GM15510 (cell line): Measurements from ENCODE around the gene AJUBA.

ENCODE experiments used
- POLR2A ChIP-seq: IDR thresholded peaks from 3 replicates; pipeline ENCODE4 v1.6.1; 2011; ENCODE audit warnings: borderline replicate concordance; ENCODE audit not compliant: insufficient read length; ENCODE audit errors: extremely low read depth

The AJUBA gene

DNA sequence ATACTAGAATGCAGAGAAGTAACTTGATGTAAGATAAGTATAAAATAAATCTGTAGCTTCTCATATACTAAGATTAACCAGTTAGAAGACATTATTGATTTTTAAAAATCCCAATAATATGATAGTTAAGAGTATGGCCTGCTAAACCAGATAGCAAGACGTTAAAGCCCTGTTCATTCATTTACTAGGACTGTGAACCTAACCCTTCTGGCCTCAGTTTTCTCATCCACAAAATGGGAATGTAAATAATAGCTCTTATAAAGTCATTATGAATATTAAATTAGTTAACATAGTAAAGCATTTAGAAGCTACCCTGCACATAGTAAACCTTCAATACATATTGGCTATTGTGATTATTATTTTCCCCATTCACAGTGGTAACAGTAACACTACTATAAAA lies 47.2 kb downstream of the AJUBA start:
- TF ChIP-seq POLR2A = no peak

DNA sequence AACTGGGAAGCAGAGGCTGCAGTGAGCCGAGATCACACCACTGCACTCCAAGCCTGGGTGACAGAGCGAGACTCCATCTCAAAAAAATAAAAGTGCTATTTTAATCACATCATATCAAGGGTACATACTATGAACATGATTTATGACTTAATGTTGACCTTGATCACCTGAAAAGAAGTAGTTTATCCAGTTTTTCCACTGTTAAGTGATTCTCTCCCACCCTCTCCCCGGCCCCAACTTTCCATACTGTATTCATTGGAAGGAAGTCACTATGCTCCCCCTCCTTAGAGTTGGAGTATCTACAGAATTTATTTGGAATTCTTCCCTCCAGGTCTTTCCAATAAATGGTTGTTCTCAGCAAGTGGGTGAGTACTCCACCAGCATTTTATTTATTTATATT lies 50.2 kb downstream of the AJUBA start:
- TF ChIP-seq POLR2A = no peak

DNA sequence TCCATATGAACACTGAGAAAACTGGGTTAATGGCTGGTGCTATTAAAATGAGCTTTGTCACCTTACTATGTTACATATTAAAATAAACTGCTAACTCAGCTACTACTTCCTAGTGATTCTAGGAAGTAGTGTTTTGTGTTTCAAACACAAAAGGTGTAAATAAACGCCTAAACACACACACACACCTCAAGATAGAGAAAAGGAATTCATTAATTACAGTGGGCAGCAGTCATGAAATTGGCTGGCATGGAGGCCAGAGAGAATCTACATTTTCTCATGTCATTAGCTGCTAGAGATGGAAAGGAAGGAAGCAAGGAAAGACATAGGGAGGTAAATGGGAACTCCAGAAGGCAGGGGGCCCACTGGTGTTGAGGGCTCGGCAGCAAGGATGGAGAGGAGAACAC lies 52.4 kb downstream of the AJUBA start:
- TF ChIP-seq POLR2A = no peak

GRCh38 chr14:22929104-22929960 lies 53.0 kb downstream of the AJUBA start, which contains the start of gene PRMT5:
Gene PRMT5 (minus strand): TSS chr14:22929376. CDS start chr14:22929361, 15 bp downstream.
- peak; percentile 81 for TF ChIP-seq POLR2A

GRCh38 chr14:22928237-22929103 lies 53.9 kb downstream of the AJUBA start:
- TF ChIP-seq POLR2A = no peak

GRCh38 chr14:22926316-22926715 lies 56.0 kb downstream of the AJUBA start:
- no peak for TF ChIP-seq POLR2A

DNA sequence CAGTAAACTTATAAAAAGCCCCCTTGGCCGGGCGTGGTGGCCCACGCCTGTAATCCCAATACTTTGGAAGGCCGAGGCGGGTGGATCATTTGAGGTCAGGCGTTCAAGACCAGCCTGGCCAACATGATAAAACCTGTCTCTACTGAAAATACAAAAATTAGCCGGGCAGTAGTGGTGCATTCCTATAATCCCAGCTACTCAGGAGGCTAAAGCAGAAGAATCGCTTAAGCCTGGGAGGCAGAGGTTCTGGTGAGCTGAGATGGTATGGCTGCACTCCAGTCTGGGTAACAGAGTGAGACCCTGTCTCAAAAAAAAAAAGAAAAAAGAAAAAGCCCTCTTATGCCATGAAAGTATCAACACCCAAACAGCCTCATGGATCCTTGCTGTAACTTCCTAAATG lies 56.8 kb downstream of the AJUBA start:
- TF ChIP-seq POLR2A = no peak

DNA sequence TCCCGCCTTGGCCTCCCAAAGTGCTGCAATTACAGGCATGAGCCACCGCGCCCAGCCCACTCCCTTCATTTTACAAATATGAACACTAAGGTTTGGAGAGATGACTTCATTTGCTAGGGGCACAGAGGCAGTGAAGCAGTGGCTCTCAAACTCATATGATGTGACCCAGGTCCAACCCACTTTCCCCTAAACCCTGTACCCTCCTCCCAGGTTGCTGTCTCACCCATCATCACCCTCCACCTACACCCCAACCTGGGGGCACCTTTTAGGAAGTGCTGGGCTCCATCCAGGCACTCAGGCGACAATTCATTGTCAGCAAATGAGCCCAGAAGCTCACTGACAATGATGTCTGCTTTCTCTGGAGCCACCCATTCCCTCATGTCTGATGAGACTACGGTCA lies 58.6 kb downstream of the AJUBA start:
- no peak for TF ChIP-seq POLR2A

GRCh38 chr14:22922294-22922693 lies 60.1 kb downstream of the AJUBA start:
- no peak for TF ChIP-seq POLR2A
